GM23248 (cell line): ENCODE results near the gene SNHG17.

ENCODE experiments used
- EZH2 ChIP-seq: fragments of 200-600 bp; sonication (generic); IDR thresholded peaks from 2 replicates; pipeline ENCODE4 v1.6.1; 2018; ENCODE audit warnings: antibody characterized with exemption, mild to moderate bottlenecking; ENCODE audit not compliant: insufficient read depth, poor library complexity, severe bottlenecking
- EZH2phosphoT487 ChIP-seq: fragments of 200-600 bp; sonication (generic); IDR thresholded peaks from 2 replicates; pipeline ENCODE4 v1.6.1; 2018; ENCODE audit warnings: antibody characterized with exemption, moderate library complexity, mild to moderate bottlenecking, low read depth; ENCODE audit not compliant: insufficient read depth

- TF ChIP-seq EZH2 (no peak), EZH2phosphoT487 (no peak)
Observed at GRCh38 chr20:38434301-38434741, 807 bp downstream of the SNHG17 start.
